HG02938 (cell line): ENCODE results near the gene SMIM45.

Experiments
- ATAC-seq: cut with Tn5 transposase; IDR thresholded peaks from one replicate; pipeline ENCODE4 v1.9.1; 2021; ENCODE audit warnings: mild to moderate bottlenecking, moderate library complexity; ENCODE audit not compliant: unreplicated experiment

Gene SMIM45

DNA sequence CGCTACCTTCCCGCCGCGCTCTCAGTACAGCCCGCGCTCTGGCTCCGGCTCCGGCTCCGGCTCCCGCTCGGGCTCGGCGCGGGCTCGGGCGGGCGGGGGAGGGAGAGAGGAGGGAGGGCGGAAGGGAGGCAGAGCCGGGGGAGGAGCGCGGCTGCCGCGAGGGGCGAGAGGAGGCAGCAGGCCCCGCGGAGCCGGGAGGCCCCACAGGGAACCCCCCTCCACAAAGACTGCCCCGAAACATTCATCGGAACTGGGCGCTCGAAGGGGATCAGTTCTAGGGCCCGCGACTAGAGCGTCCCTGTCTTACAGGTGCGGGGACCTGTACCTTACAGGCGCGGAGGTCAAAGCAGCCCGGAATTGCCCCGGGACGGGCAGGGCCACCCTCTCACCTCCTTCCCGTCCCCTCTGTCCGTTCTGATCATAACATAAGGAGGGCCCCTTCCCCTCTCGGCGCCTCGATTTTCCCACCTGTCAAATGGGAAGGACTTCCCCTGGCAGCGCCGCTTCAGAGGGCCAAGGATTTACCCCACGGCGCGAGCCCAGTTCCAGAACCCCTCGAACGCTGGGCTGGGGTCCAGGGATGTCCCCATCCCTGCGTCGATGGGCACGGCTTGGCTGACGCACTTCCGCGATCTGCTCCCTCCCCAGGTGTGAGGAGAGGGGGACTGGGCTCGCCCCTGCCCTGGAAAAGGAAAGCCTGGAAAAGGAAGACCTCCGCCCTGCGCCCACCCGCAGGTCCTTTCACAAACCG, 36.7 kb upstream of the SMIM45 start, which contains the start of gene SHISA8:
TSS of gene SHISA8 (minus strand) at position 40 of the 751 bp plus-strand sequence. CDS start 407 bp downstream, outside the sequence.
- ATAC-seq, result no peak

DNA sequence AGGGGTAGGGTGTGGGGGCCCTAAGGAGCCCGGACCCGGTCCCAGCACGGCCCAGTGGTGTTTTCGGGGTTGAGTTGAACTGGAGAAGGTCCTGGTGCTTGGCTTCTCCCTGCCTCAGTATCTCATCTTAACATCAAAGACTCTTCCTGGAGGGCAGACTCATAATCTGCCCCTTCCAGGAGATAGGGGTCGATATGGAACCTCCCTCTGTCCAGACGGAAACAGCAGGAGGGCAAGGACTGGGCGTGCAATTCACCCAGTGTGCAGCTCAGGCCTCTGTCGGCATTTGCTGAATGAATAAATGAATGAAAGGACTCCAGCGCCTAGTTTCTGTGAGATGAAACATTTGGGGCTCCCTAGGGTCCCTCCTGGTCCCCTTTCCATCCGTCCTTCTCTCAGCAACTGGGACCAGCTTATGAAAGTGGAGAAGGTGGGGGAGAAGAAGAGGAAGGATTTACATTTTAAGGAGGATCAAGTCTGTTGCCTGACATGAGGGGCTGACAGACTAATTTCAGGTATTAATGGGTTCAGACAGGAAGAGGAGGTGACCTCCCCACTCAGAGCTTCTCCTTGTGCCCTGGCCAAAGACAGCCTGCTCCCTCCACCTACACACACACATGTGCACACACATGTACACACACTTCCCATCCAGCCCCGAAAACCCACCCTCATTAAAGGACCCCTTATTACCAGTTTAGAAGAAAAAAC, 36.0 kb upstream of the SMIM45 start:
- no peak for ATAC-seq

DNA sequence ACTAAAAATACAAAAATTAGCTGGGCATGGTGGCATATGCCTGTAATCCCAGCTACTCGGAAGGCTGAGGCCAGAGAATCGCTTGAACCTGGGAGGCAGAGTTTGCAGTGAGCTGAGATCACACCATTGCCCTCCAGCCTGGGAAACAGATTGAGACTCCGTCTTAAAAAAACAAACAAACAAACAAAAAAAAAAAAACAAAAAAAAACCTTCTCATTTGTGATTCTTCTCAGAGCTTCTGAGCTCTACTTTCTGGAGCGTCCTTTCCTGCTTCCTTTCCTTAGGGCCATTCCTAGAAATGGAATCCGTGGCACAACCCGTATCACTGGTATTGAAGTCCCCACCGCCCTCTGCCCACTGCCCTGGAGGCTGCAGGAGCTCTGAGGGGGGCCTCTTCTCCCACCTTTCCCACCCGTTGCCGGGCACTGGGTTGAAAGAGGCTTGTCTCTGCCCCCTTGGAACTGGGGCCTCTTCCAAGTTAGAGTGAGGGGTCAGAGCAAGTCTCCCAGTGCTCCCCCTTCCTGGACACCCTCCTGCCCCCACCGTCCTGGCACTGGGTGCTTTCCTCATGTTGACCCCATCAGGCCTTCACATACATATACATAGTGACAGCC, 35.1 kb upstream of the SMIM45 start:
- no peak for ATAC-seq

DNA sequence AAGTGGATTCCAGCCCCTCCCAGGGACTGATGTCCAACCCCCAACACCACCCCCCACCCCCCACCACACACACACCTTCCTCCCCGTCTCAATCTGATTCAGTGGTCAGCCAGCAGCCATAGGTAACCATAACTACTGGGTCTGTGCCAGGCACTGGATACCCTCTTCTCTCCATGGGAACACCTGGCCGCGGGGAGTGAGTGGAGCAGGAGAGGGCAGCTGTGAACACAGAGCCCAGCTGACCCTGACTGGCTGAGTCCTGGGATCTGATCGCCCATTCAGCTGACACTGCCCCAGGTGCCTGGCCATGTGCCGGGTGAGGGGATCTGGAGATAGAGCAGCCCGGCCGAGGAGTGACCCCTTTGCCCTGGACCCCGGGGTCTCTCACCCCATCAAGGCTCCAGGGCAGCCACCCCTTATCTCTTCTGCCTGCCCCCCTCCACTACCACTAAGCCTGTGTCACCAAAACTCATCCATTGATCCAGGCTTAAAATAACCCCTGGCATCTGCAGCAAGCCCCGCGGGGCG, 34.5 kb upstream of the SMIM45 start:
- ATAC-seq, result no peak

DNA sequence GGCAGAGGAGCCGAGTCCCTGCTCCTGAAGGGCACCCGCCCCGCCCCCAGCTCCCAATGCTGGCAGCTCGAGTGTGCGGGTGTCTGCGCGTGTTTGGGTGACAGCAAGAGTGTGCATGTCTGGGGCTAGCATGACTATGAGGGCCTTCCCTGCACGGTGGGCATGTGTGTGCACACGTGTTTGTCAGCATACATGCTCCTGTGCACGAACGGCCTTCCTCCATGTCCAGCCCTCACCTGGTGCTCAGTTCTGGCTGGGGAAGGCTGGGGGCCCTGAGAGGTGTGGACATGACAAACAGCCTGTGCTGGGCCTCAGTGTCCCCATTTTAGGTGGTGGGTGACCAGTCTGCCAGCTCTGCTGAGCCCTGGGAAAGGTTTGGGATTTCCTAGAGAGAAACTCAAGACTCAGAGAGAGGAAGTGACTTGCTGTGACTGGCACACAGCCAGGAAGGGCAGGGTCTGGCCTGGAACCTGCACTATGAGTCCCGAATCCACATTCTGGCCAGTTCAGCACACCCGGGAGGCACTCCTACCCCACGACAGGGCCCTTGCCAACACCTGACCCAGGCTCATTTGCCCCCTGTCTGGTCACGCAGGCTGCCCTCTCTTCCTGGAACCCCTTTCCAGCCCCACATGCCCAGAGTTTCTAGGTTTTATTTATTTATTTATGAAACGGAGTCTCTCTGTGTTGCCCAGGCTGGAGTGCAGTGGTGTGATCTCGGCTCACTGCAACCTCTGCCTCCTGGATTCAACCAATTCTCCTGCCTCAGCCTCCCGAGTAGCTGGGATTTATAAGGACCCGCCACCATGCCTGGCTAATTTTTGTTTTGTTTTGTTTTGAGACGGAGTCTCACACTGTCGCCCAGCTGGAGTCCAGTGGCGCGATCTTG, 33.8 kb upstream of the SMIM45 start:
- no peak for ATAC-seq

DNA sequence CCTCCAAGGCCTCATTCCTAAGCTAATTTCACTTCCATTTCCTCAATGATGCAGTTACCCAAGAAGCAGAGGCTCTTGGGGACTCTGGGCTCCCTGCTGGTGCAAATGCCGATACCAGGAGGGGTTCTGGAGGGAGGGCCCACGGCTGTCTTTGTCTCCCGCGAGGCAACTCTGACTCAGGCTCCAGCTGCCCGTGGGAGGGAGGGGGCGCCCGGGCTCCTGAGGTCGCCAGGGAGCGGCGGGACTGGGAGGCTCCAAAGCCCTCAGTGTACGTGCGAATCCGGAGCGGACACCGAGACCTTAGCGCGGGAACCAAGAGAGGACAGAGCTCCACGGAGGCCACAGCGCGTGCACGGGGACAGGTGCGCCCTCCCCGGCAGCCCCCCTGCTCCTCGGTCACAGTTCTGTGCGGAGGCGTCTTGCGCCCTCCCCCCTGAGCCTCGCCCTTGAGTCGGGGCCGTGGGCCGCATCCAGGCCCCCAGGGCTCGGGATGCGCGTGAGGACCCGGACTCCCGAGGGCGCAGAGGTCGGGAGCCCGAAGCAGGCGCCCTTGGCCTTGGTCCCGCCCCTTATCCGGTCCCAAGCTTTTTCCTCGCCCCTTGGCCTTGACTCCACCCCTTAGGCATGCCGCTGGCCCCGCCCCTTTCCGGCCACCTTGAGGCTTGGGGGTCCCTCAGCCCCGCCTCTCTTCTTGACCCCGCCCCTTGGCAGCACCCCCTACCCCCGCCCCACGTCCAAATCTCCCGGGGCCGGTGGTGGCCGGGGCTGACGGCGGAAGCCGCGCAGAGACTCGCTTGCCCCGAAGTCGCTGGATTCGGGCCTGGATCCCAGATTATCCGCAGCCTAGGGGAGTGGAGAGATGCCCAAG, 32.4 kb upstream of the SMIM45 start:
- ATAC-seq, result no peak

DNA sequence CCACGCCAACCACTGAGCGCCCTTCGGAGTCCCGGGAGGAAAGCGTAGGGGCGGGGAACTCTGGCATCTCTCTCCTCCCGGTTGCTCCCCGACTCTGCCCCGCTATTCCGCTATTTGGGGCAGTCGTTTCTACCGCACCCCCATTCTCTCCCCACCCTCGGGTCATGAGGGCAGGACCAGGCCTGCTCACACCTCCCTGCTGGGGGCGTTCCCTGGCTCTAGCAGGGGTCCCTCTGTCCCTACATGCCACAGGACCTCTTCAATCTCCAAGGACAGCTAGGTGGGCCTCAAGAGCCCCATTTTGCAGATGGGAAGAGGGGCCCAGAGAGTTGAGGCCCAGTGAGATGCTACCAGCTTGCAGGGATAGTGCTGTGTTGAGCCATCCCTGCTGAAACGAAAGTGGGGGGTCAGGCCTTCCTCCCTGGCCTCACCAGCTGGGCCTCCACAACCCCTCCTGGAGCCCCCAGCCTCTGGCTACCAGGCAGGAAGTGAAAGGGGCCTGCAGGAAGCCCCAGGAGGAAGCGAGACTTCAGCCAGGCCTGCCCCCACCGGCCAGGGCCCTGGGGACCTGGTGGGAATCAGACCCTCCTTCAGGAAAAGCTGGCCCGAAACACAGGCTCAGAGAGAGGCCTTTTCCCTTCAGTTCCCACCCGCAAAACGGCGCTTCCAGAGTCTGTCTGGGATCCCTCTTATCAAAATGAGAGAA, 31.5 kb upstream of the SMIM45 start:
- no peak for ATAC-seq

DNA sequence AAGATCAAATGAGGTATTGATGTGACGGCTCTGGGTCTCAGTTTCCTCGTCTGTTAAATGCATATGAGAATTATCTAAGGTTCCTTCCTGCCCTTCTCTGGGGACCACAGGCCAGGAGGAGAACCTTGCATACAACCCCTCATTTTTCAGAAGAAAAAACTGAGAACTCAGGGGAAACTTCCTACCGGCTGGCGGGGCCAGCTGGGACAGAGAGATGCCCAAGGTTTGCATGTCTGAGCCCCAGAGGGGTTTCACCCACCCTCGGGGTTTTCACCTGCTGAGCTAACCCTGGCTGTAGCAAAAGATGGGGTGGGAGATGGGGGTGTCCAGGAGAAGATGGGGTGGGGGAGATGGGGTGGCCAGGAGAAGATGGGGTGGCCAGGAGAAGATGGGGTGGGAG, 29.6 kb upstream of the SMIM45 start:
- no peak for ATAC-seq

DNA sequence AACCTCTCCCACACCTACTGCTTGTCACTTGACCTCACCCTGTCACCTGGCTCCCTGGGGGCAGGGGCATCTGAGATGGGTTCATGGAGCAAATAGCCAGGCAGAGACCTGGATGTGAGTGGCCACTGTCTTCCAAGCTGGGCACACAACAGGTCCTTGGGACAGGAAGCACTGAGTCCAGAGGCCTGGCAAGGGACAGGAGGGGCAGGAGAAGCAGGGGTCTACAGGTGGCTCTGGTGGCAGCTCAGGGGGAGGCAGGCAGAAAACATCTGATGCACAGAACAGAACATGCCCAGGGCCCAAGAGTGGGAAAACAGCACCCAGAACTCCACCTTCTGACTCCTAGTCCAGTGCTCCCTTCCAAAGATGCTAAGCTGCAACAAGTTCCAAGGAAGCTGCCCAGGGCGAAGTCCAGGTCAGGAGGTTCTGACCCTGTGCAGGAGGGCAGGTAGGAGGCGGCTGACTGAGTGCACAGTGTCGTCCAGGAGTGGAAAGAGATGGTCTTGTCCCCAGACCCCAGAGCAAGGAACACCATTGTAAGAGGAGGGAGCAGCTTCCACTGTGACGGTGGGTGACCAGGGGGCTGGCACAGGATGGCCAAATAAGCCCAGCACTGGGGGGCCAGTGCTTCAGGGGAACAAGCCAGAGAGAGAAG, 28.9 kb upstream of the SMIM45 start:
- no peak for ATAC-seq

DNA sequence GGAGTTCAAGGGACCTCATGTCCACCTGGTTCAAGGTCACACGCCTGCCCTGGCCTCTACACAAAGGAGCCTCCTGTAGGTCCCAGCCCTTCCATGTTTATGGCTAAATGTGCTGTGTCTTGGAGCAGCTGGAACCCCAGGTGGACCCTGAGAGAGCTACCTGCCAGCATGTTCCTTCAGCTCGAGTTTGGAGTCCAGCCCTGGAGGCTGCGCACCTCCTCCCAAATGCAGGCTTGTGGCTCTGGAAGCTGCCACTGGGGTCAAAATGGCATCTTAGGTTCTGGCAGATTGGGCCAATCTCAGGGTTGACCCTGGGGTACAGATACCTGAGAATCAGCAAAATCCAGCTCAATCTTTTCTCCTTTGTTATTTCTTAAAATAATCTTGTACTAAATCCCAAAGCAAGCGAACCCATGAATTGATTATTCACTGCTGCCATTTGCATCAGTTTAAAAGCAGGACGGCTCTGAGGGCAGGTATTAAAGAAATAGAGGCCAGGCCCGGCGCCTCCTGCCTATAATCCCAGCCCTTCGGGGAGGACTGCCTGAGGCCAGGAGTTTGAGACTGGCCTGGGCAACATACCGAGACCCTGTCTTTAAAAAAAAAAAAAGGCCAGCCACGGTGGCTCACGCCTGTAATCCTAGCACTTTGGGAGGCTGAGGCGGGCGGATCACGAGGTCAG, 28.2 kb upstream of the SMIM45 start:
- no peak for ATAC-seq

DNA sequence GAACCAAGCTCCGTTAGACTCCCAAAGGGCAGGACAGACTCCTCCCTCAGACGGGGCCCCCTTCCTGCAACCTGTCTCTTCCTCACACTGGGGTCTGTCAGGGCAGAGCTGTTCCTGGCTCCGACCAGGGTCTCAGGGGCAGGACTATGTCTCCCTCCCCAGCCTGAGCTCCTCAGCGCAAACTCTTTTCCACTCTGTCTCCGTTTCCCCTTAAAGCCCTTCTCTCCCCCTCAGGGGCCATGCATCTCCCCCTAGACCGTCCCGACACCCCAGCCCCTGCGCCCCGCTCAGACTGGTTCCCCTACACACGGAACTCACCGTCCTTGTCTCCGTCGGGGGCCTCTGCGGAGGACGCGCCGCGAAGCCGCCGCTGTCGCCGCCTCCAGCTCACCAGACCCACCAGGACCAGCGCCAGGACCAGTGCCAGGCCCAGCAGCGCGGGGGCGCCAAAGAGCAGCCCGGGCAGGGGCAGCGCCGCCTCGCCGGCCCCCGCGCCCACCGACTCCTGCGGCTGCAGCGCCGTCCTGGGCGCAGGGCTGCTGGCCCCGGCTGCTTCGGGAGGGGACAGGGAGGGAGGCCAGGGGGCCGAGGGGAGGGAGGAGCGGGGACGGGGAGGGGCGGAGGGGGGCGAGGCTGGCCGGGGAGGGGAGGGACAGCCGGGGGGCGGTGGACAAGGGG, 26.0 kb upstream of the SMIM45 start:
- no peak for ATAC-seq

DNA sequence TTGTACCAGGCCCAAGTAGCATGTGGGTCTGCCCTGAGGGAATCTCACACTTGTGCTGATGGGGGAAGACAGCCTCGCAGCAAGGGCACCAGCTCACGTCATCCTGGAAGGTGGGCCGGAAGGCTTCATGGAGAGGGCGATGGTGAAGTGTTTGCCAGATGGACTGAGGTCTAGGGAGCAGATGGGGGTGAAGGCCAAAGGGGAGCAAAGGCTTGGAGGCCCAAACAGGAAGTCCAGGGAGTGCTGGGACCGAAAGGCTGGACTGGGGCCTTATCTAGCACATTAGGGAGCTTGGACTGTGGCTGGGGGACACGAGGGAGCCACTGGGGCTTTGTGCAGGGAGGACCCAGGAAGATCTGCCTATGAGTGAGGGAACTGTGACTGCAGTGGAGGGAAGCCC, 24.1 kb upstream of the SMIM45 start:
- ATAC-seq, result no peak

DNA sequence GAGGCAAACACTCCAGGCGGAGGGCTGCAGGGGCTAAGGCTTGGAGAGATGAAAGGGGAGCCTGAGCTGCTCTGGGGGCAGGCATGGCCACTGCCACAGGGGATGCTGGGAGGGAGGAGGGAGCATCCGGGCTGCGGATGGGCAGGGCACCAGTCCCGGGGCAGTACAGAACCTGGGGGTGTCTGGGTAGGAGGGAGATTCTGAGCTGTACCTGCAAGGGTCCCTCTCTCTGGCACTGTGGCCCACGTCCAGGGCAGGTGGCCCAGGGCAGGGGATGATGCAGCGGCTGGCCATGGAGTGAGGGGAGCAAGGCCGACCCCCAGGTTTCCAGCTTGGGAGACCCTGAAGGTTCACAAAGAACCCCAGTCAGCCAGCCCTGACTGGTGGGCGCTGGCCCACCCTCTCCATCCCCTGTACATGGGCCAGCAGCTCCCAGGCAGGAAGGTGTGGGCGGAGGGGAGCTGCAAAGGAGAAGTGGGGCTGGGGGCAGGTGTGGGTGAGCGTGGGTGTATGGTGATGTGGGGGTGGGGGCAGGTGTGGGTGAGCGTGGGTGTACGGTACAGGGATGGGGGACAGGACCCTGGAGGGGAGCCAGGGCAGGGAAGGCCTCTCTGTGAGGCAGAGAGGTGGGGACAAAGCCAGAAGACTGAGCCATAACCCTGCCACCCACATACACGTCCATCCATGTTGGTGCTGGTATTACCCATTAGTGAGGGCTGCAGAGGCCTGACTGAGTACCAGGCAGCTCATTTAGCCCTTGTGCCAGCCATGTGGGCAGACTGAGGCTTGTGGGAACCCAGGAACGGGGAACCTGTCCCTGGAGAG, 23.1 kb upstream of the SMIM45 start:
- no peak for ATAC-seq

DNA sequence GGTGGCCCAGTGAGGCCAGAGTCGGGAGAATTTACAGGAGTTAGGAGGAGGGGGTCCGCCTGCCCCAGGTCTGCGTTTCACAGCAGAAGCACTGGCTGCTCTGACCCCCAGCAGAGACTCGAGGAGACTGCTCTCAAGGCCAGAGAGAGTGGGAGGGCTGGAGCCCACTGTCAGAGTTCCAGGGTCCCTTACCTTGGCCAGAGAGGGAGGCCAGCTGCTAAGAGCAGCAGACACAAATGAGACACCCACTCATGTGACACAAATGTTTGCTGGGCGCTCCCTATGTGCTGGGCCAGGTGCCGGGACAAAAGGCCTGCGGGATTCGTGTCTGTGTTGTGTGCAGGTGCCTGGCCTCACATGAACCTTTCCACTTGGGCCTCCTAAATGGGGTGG, 22.5 kb upstream of the SMIM45 start:
- ATAC-seq, result no peak

DNA sequence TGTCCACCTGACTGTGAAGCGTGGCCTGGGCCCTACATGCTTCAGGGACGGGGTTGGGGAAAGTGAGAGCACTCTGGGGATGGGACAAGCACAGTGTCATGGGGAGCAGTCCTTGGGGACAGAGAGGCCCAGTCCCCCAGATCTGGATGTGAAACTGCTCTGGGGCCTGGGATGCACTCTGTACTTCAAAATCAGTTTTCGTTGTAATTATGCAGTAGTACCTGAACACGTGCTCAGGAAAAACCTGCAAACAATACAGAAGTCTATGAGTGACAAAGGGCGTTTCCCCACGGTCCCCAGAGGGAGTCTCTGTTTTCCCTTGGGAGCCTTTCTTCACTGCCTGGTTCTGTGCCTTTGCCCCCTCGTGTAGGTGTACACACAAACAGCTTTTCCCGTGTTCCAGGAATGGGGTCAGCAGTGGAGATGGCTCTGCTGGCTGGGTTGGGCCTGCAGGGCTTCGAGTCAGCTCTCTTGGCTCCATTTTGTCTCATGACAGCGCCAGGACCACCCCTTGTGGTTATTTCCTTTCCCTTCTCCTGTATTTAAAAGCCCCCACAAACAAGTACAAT, 20.2 kb upstream of the SMIM45 start:
- no peak for ATAC-seq

DNA sequence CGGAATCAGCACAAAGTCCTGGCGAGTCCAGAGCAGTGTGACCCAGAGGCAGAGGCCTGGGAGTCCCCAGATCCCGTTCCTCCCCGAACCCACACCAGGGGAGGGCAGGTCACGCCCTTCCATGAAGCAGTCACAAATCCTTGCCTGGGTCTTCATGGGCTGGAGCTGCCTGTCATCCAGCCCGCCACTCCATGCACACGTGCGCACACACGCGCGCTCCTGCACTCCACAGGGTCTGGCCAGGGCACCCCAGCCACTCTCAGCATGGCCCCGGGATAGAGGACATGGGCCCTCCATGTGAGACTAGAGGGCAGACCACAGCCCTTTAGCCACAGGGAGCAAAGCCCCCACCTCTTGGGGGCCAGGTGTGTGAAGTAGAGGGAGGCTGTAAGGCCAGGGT, 19.6 kb upstream of the SMIM45 start:
- no peak for ATAC-seq
